Right ventricle myocardium inferior (tissue), 1 donor: Measurements from ENCODE around the gene HTR6. TPM values are rescaled to one million over a fixed set of nuclear protein-coding genes. Genes with fewer than 3 reads are reported as not detected.

ENCODE experiments used
- ATAC-seq: fragments of 200-7000 bp; cut with Tn5 transposase; one replicate; pipeline ENCODE4 v1.9.1; 2020; ENCODE audit warnings: mild to moderate bottlenecking, moderate library complexity
- DNase-seq: peaks from one replicate; pipeline ENCODE4 v3.0.0; 2021; ENCODE audit errors: missing footprints
- intact Hi-C: fragments of 100-400 bp; cut with DNase I; formaldehyde crosslinking; loops from one replicate; pipeline ENCODE4 v1.11.0; 2022
- total RNA-seq: library from RNA; stranded (reverse); fragmentation: NEBNext Ultra II Directional; extraction: Animal tissue kit (Norgen Biotek cat#: 25700); gene quantifications from one replicate; pipeline ENCODE4 v1.2.1, GENCODE V29; 2021
- donor health status: DM: no; HTN: yes; CAD: no; lungs with severe emphysema.

The HTR6 gene
- total RNA-seq, 1 donor from 2014 or later: not detected

DNA sequence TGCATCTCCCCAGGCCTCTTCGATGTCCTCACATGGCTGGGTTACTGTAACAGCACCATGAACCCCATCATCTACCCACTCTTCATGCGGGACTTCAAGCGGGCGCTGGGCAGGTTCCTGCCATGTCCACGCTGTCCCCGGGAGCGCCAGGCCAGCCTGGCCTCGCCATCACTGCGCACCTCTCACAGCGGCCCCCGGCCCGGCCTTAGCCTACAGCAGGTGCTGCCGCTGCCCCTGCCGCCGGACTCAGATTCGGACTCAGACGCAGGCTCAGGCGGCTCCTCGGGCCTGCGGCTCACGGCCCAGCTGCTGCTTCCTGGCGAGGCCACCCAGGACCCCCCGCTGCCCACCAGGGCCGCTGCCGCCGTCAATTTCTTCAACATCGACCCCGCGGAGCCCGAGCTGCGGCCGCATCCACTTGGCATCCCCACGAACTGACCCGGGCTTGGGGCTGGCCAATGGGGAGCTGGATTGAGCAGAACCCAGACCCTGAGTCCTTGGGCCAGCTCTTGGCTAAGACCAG lies 14.3 kb downstream of the HTR6 start:
- intact Hi-C loops: no loop called here
- DNase-seq (peak; percentile 73), ATAC-seq (no peak)

DNA sequence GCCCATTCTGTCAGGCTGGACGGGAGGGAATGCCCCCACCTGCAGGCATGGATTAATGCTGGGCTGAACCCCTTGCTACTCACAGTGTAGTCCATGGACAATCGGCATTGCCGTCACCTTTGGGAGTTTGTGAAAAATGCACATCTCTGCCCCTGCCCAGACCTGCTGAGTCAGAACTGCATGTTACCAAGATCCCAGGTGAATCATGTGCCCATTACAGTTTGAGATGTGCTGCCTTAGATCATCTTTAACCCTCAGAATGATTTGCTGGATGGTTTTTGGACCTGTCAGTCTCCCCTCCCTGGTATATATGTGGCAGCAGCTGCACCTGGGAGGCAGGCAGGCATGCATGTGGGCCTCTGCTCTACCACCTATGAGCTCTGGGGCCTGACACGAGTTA lies 15.0 kb downstream of the HTR6 start:
- ATAC-seq: no peak
- intact Hi-C loops: no loop called here
- DNase-seq: no peak

- intact Hi-C loops: no loop called here
- DNase-seq (peak; percentile 41), ATAC-seq (no peak)
These were observed 16.0 kb downstream of the HTR6 start for GRCh38 chr1:19680644-19681043.

DNA sequence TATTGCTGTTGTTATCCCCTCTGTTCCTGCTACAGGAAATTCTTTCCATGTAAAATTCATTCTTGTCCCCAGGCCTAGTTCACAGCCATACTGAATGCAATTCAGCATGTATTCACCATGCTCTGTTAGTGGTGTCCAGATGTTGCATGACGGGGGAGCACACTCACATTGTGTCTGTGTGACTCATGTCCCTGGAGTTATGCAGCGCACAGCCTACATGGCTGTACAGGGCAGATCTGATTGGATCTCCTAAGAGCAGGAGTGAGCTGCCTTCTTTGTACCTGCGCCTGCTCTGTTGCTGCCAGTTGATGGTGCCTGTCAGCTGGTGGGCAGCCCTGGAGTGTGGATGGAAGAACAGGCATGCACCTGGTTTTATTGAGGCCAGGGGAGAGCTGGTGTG lies 17.6 kb downstream of the HTR6 start:
- ATAC-seq (no peak), DNase-seq (peak; percentile 42)
- intact Hi-C loops: no loop called here

DNA sequence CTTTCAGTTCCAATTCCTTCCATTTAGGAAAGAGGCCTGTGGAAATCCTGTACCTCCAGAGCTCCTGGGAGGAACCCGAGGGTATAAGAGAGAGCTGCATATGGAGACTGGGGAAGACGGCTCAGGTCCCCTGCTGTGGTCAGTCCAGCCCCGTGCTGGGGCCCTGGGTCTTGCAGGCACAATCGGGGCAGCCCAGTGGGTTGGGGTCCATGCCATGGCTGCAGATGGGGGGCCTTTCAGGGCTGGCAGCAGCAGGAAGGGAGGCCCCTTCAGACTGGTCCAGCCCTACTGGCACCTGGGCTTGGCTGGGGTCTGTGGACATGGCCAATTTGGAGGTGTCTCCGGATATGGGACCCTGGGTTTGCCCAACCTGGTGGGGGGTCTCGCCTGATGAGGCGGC lies 18.2 kb downstream of the HTR6 start:
- ATAC-seq (no peak), DNase-seq (peak; percentile 58)
- intact Hi-C loops: no loop called here

GRCh38 chr1:19683351-19683750 lies 18.7 kb downstream of the HTR6 start:
- ATAC-seq: no peak
- DNase-seq: no peak
- intact Hi-C loops: no loop called here

DNA sequence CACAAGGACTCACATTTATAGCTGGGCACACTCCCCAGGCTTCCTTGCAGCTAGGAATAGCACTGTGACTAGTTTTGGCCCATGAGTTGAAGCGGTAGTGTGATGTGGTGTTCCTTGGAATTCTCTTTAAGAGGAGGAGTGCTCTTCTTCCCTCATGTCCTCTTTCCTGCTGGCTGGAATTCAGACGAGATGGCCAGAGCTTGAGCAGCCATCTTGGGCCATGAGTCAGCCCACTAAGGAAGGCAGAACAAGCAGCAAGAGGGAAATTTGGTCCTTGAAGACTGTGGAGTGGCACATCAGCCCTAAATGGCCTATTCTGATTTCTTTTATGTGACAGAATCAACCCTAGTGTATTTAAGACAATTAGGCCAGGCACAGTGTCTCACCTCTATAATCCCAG lies 20.0 kb downstream of the HTR6 start:
- intact Hi-C loops: no loop called here
- ATAC-seq (no peak), DNase-seq (no peak)

DNA sequence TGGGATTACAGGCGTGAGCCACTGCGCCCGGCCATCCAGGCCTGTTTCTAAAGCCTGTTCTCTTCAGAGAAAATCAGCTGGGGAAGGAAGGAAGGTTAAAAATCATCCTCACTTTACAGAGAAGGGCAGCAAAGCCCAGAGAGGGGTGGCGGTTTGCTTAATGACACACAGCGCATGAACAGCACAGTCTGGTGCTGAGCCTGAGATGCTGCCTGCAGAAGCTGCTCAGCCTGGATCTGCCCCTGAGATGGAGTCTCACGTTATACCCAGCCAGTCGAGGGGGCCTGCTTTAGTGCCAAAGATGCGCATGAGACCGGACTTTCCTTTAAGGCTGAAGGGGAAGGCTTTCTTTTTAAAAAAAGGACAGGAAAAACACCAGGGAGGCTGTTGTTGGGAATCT lies 21.3 kb downstream of the HTR6 start:
- peak; percentile 27 for DNase-seq
- intact Hi-C loops: no loop called here
- ATAC-seq: no peak

GRCh38 chr1:19687414-19687813 lies 22.7 kb downstream of the HTR6 start:
- intact Hi-C loops: no loop called here
- ATAC-seq (no peak), DNase-seq (no peak)

DNA sequence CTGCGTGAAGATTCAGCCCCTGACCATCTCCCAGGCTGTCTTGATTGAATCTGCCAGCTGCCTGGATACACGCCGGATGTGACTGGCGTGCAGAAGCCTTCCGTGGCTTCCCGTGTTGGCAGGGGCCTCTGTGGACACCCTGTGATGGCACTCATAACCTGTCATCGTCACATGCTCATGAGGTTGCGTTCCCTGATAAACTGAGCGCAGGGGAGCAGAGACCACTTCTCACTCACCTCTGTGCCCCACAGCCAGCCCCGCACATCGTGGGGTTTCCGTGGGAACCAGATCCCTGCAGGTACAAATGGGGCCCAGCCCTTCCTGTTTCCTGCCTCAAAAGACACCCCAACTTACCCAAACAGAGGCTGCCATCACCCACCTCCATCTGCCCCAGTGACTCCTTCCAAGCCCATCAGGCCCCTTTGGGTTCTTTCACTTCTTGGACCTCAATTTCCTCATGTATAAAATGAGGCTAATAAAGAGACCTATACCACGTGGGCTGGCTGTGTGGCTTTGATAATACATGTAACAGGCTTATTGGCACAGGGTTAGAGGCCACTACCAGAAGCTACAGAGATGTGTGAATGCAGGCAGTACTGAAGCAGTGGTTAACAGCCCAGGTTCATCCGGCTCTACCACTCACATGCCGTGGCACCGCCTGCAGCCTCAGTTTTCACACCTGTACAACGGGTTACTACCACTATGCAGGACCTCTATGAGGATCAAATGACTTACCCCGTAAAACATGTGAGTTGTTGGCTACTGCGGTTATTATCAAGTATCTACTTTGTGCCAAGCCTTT lies 23.6 kb downstream of the HTR6 start:
- ATAC-seq (no peak), DNase-seq (peak; percentile 45)
- intact Hi-C loops: no loop called here

- intact Hi-C loops: no loop called here
These were observed 24.5 kb downstream of the HTR6 start for GRCh38 chr1:19689085-19689757.

DNA sequence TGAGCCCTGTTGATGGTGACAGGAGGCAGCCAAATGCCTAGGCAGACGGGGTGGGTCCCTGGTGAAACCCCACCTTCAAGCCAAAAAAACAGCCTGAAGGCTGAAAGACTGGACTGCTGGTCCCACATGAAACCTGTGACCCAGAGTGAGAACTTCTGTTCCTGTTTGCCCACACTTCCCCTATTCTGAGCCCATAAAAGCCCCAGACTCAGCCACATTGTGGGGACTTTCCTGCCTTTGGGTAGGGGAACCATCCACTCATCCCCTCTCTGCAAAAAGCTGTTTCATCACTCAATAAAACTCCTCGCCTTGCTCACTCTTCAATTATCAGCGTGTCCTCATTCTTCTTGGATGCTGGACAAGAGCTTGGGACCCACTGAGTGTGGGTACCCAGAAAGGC lies 25.2 kb downstream of the HTR6 start:
- intact Hi-C loops: no loop called here
- DNase-seq: no peak
- no peak for ATAC-seq

More at GRCh38 chr1:19689085-19689757, 24.5 kb downstream of the HTR6 start:
- ATAC-seq: no peak
- peak; percentile 42 for DNase-seq

GRCh38 chr1:19690342-19690741 lies 25.7 kb downstream of the HTR6 start:
- ATAC-seq: no peak
- intact Hi-C loops: no loop called here
- DNase-seq: peak; percentile 50

DNA sequence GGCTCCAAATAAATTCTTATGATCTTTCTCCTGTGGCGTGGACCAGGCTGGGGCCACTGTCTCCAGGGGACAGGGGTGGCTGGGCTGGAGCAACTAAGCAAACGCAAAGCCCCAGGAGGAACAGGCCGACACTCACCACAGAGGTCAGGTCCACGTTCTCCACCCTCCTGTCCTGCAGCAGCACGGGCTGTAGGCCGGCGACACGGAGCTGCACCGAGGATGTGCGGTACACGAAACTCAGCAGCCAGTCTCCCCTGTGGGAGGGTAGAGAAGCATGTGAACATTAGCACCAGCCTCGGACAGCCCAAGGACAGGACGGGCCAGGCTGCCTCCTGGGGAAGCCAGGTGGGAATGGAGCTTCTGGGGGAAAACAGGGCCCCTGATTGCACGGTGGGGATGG lies 29.6 kb downstream of the HTR6 start:
- intact Hi-C loops: no loop called here
- DNase-seq (peak; percentile 42), ATAC-seq (no peak)

- intact Hi-C loops: no loop called here
- ATAC-seq: no peak
- no peak for DNase-seq
These were observed 31.1 kb downstream of the HTR6 start for GRCh38 chr1:19695772-19696171.

DNA sequence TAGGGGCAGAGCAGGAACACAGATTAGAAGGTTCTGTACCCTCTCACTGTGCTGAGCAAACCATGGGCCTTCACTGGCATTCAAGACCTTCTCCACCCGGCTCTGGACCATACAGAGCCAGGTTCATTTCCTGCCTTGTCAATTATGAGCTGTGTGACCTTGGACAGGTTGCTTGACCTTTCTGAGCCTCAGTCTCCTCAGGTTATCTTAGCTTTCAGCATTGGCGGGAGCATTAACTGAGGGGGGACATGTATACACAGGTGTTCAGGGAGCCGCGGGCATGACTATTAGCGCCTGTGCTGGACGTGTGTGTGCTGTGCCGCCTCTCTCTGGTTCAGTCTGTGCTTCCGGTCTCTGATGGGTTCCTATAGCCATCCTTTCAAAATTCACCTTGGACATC lies 32.1 kb downstream of the HTR6 start:
- DNase-seq: no peak
- intact Hi-C loops: no loop called here
- no peak for ATAC-seq

- ATAC-seq: no peak
- intact Hi-C loops: no loop called here
- no peak for DNase-seq
These were observed 33.5 kb downstream of the HTR6 start for GRCh38 chr1:19698181-19698580.

DNA sequence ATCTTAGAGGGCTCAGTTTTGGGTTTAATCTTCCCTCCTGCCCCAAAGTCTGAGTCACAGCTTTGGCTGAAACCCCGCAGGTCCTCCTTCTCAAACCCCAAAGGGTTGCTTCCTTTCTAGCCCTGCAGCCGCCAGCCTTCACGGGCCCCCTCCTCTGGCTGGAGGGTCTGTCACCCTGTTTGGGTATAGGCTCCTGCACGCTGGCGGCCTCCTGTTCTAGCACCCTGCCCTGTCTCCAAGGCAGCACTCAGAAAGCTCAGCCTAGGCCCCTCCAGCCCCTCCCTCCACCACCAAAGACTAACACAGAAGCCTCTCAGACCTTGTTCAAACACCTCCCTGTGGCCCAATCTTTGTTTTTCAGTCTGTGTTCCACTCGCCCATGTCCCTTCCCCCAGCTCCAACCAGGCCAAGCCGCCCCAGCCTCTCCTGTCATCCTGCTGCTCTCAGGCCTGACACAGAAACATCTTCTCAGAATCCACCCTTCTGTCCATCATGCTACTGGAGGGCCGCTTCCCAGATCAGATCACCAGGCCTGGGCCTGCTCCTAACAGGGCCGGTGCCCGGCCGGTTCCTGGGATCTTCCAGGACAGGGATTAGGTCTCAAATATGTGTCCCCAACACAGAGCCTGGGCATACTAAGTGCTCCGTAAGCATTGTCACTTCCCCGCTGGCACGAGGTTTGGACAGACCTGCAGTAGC lies 35.6 kb downstream of the HTR6 start:
- intact Hi-C loops: no loop called here
- ATAC-seq (no peak), DNase-seq (peak; percentile 69)

- DNase-seq (no peak), ATAC-seq (no peak)
- intact Hi-C loops: no loop called here
These were observed 38.6 kb downstream of the HTR6 start for GRCh38 chr1:19703280-19703679.
